ENCODE results near the gene PUS10.

DNA sequence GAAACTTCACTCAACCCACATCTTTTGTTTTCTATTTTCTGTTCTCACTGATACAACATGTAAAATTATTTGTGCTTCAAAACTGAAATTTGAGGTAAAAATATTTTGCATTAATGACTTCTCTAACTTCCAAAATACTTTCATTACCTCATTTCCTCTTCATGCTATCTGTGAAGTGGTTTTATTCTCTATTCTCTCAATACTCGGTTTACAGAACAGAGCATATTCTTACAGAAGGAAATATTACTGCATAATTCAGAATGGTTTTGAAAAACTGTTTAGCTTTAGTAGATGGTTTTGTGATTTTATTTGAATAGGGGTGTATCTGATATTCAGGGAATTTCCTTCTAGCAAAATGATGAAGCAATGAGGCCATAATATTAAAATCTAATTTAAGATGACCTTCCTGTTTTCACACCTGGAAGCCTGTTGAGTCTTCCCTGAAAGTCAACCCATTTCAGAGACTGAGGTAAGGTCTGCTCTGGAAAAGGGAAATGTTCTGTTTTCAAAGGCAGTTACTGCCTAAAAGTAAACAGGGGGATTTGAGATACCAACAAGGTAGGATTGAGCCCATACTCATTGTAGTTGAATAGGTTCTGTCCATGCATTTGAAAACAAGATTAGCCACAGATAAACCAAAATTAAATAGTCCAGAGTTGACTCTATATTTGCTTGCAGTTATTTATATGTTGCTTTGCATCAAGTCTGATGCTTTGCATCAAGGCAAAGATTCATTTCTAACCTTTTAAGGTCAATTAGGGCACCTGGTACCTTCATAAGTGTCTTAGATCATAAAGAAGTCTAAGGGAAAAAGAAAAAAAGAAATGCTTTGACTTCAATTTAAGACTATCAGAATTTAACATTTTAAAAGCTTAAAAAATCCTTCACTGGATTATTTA is 51.3 kb downstream of the PUS10 start:
- TF ChIP-seq PHF8 (conservative IDR thresholded peaks at IDR 0.05; ENCODE audit: low read depth, low read length) (no peak), EP300 (IDR thresholded peaks at IDR 0.05; ENCODE audit: borderline replicate concordance in 1 of 2, low read depth in 2 of 2, low read length in 2 of 2) (no peak), EZH2 (IDR thresholded peaks at IDR 0.05; ENCODE audit: low read depth, low read length, severe bottlenecking) (no peak), BACH1 (IDR thresholded peaks at IDR 0.05; ENCODE audit: low read length) (no peak), POLR2A (IDR thresholded peaks at IDR 0.05; ENCODE audit: control extremely low read depth in 1 of 2, low read depth in 2 of 2, low read length in 2 of 2) (no peak), POLR2AphosphoS5 (IDR thresholded peaks at IDR 0.05; ENCODE audit: low read depth, low read length) (no peak), SAP30 (IDR thresholded peaks at IDR 0.05; ENCODE audit: insufficient read depth, insufficient replicate concordance, low read length) (no peak), JUN (IDR thresholded peaks at IDR 0.05; ENCODE audit: low read depth, low read length) (no peak), RFX5 (IDR thresholded peaks at IDR 0.05; ENCODE audit: borderline replicate concordance, low read depth, low read length) (no peak), GTF2F1 (IDR thresholded peaks at IDR 0.05; ENCODE audit: borderline replicate concordance, low read depth, low read length) (no peak), ASH2L (IDR thresholded peaks at IDR 0.05; ENCODE audit: low read length) (no peak), SUZ12 (IDR thresholded peaks at IDR 0.05; ENCODE audit: low read length) (no peak)
- TF ChIP-seq, protein P1, sequence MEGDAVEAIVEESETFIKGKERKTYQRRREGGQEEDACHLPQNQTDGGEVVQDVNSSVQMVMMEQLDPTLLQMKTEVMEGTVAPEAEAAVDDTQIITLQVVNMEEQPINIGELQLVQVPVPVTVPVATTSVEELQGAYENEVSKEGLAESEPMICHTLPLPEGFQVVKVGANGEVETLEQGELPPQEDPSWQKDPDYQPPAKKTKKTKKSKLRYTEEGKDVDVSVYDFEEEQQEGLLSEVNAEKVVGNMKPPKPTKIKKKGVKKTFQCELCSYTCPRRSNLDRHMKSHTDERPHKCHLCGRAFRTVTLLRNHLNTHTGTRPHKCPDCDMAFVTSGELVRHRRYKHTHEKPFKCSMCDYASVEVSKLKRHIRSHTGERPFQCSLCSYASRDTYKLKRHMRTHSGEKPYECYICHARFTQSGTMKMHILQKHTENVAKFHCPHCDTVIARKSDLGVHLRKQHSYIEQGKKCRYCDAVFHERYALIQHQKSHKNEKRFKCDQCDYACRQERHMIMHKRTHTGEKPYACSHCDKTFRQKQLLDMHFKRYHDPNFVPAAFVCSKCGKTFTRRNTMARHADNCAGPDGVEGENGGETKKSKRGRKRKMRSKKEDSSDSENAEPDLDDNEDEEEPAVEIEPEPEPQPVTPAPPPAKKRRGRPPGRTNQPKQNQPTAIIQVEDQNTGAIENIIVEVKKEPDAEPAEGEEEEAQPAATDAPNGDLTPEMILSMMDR (IDR thresholded peaks at IDR 0.05; ENCODE audit: control extremely low read depth in 1 of 3, insufficient read depth in 1 of 3, low read depth in 1 of 3, low read length in 3 of 3) = no peak
